NCI-H524 (cell line): ENCODE results near the gene CPNE8.
A peak's percentile ranks its signal among the peaks of the same experiment; 100 is the strongest.

Source experiments
- DNase-seq, 2 experiments: peaks; one replicate each; lab custom pipeline; 2025; lab: John Stamatoyannopoulos, UW

The CPNE8 gene

DNA sequence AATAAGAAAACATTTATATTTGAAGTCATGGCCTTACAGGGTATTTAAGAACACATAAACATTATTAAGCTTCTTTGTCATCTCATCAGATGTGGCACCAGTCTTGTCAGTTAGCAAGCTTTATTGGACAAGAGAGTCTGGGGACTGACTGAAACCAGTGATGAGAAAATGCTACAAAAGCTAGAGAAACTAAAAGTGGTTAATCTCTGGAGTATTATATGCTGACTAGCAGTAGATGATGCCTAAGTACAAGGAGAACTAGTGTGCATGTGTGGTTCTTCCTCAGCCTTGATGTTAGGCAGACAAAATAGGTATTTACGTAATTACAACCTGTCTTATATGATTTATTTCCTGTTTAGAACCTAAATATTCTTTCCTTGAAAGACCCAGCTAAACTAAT is 176.5 kb downstream of the CPNE8 start:
- no peak for DNase-seq

DNA sequence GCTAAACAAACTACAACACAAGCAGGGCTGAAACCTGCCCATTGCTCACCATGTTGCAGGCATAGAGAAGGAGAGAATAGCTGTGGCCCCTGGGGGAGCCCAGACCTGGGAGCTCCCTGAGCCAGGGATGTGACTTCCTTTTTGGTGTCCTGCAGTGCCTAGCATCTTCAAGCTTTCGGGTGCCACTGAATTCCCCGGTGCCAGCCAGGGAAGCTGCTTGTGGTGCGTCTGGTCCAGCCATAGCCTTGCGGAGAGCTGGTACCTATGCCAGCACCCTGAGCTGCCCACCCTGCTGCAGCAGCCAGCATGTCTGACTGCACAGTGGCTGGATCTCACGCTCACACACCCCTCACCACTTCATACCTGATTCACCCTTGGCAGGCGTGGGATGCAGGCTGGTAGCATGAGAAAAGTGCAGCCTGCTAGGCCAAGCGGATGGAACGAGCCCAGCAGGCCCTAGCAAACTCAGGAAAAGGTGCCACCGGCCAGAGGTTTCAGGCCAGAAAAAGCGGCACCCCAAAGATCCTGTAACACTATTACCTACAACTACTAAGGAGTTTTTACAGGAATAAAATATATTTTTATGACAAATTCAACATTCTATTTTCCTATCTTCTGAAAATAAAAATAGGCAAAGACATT is 183.7 kb downstream of the CPNE8 start:
- DNase-seq, result no peak

DNA sequence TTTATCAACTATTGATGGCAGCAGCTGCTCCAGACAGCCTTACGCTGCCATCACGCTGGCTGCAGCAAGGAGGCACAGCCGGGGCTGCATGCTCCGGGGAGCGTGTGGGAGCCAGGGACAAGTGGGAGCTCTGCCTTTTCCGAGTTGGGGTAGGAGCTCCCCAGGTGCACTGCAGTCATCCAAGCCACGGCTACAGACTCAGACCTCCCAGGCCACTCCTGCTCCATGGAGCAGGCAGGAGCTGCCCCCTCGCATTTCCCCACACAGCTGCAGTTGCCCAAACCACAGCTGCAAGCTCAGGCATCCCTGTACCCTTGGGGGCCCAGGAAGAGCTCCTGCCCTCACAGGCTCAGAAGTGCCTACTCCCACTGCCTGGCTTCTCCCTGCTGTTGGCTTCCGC is 184.7 kb downstream of the CPNE8 start:
- no peak for DNase-seq

DNA sequence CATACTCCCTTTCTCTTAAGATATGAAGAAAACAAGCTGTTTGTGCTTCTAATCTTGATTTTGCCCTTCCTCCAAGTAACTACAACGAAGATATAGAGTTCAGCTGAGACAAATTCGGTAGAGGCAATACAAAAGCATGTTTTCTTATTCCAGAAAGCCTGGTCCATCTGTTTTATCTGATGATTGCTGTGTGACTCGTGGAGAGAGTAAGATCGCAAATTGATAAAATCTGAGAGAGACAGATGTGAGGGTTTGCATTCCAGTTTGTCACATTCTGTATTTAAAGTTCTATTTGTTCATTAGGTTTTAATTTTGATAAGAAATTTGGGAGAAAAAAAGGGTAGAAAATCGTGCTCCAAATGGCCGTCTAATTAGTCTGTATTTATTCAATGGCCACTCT is 192.1 kb downstream of the CPNE8 start:
- no peak for DNase-seq

DNA sequence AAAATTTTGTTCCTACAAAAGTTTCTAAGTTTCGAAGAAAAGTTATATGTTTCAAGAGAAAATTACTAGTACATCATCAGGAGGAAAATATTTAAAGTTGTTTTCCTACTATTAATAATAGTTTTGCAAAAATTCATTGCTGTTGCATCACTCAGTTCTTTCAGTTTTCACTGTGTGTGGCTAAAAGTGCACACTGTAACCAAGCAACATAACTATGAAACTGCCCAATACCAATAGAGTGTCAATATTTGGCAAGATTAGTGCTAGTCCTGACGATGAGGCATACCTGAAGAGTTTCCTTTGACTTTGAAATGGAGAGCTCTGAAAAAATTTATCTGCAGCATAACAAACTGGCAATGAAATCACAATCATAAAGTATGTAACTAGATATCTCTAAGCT is 194.3 kb downstream of the CPNE8 start:
- DNase-seq, result peak in 1 of 2 experiments; percentile 3

DNA sequence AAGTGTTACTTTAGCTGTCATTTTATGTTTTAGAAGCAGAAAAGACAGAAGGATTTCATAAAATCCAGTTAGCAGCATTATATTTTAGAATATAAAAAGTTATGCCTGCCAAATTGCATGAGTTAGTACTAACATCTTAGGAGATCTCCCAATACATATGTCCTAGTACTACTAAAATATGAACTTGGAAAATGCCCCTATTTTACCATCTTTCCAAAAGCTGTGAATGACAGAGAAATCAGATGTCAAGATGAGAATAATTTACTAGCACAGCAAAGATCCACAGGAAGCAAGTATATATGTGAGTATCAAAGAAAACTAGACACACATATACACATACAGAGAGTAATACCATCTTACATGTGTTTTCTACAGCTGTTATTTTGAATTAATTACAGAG is 196.9 kb downstream of the CPNE8 start:
- no peak for DNase-seq

DNA sequence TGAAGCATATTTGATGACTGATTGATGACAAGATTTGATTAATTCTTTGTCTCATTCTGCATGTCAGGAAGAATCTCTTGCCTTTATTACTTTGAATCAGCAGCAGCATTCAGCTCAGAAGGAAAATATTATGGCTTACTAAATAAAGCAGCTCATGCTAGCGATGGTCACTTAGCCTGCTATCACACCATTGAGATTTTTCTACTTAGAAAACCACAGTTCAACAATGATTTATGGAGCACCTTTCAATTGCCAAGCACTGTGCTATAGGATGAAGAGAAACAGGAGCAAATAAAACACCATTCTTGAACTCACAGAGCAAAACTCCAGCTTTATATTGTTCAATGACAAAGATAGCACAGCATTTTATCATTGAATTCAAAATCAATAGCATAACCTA is 197.7 kb downstream of the CPNE8 start:
- no peak for DNase-seq

DNA sequence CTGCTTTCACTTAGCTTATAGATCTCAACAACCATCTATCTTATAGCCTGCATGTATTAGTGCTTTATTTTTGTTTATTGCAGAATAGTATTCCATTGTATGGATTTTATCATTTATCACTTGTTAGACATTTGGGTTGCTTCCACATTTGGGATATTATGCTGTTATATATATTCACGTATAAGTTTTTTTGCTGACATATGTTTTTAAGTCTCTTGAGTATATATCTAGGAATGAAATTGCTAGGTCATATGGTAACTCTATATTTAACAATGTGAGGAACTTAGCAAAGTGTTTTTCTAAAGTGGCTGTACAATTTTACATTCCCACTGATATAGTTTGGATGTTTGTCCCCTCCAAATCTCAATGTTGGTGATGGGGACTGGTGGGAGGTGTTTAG is 208.1 kb downstream of the CPNE8 start:
- no peak for DNase-seq

DNA sequence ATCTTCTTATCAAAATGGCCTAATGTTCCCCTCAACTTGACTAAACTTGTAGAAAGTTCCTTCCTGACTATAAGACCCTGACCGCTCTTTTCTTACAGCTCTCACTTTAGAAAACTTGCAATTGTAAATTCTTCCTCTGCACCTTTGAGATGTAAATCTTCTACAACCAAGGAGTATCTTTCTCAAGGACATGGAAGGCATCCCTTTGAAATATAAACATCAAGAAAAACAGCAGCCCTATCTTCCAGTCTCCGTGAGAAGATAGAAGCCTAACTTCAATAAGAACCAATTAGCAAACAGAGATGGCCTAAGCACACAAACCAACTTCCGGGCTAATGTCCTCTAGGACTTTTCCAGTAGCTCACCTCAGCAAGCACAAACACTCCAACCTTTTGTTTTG is 210.3 kb downstream of the CPNE8 start:
- no peak for DNase-seq

DNA sequence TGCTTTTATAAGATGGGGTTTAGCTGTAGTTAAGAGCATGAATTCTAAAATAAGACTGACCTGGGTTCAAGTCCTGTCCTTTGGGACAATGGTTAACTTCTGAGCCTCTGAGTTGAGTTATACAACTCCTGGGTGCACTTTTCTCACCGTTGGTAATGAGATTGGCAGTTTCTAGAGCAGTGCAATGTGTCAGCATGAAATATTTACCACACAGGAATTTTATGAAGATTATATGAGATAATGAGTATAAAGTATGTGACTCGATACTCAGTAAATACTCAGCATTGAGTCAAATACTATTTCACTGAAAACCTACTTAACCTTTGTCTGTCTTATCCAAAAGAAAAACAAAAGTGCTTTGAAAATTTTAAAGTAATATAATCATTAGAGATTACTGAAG is 214.2 kb downstream of the CPNE8 start:
- no peak for DNase-seq

DNA sequence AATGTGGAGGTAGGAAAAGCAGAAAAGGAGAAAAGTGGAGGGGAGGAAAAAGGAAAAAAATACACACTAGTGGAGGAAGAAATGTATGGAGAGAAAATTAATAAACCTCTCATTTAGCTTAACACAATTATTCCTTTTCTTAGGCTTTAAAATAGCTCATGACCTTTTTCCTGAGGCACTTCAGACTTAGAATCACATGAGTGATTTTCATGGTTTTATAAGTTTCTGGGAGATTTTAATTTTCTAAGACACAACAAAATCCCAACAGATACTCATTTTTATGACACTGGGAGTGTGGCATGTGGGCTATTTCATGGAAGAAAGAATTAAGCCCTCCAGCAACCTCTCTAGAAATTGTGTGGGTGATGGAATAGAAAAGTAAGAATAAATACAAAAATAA is 214.7 kb downstream of the CPNE8 start:
- no peak for DNase-seq

DNA sequence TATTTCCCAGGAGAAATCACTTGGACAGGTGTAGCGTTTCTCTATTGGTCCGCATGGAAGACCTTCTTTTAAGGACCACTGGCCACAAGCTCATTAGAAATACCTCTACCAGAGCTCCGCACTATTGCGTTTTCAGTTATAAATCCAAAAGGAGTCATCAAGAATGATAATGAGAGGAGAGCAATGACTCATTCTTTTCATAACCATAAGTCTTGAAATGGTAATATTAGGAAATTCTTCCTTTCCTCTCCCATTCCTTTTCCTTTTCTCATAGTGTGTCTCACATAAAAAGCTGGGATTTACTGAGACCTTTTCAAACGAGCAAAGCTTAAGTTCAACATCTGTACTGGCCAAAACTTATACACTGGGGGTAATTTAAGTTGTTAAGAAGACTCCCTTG is 215.7 kb downstream of the CPNE8 start:
- no peak for DNase-seq

DNA sequence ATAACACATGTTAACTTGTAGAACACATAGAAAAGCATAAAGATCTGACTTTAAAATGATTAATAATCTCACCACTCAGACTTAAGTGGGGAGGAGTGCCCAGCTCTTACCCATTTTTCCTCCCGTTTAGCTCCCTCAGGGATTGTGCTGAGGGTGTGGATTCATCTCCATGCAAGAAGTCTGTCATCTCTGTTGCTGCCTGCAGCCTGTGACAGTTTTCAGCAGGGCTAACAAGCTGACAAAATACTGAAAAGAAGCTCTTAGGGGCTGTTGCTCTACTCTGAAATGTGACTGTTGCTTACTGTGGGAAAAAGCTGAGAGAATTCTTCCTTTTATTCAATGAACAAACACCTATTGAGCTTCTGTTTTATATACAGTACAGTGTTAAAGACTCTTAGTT is 216.2 kb downstream of the CPNE8 start:
- DNase-seq, result no peak

DNA sequence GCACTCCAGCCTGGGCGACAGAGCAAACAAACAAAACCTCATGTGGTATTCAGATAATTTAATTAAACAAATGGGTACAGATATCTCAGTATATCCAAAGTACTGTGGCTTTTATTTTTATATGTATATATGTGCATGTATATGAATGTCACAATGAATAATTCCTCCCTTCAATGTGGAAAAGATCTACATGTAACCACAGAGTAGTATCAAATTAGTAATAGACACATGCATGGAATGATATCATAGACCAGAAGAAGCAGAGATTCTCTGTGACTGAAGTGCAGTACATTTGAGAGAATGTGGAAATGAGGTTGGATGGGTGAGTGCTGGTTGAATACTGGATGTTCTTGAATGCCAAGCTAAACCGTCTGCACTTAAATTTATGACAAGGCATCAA is 222.9 kb downstream of the CPNE8 start:
- DNase-seq, result no peak

DNA sequence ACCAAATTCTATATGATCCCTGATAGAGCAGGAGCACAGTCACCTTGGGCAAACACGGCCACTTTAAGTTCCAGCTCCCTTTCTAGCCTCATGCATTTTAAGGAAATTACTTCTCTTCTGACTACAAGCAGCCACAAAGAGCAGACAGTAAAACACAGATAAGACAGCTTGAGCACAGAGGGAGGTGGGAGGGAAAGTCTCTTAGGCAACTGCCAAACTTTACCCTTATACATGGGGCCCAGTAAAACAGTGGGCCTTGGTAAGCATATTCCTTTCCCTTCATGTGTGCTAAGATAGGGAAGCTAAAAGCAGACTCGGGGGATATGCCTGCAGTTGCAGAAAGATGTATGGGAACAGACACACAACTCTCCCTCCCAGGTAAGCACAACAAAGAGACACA is 235.9 kb downstream of the CPNE8 start:
- DNase-seq, result no peak

DNA sequence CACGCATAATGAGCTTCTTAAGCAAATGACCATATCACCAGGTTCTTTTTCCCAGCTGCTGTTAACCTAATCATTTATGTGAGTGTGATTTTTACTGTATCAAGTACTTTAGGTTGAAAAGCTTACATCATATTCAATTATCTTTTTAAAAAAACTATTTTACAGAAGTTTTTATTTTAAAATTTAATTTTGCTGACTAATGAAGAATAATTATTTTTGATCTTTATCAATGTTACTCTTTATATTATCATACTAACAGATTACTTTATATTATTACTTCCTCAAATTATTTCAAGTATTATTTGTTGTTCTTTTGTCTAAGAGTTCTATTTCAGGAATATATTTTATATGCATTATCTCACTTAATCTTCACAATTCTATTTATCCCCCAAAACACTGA is 236.3 kb downstream of the CPNE8 start:
- DNase-seq, result no peak

DNA sequence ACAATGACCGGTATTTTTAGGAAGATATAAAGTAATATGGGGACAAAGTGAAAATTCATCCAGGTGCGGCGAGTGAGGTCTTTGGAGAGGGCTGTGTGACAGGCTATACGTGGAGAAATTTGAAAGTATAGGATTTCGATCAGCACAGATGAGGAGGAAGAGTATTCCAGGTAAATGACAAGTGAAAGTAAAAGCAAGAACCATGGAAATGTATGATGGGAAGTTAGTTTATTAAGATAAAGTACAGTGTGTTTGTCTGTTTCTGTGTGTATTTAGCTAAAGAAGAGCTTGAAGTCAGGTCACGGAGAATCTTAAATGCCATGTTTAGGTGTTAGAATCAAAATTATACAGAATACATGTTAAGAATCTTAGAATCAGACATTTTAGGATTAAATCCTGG is 239.0 kb downstream of the CPNE8 start:
- DNase-seq, result no peak

DNA sequence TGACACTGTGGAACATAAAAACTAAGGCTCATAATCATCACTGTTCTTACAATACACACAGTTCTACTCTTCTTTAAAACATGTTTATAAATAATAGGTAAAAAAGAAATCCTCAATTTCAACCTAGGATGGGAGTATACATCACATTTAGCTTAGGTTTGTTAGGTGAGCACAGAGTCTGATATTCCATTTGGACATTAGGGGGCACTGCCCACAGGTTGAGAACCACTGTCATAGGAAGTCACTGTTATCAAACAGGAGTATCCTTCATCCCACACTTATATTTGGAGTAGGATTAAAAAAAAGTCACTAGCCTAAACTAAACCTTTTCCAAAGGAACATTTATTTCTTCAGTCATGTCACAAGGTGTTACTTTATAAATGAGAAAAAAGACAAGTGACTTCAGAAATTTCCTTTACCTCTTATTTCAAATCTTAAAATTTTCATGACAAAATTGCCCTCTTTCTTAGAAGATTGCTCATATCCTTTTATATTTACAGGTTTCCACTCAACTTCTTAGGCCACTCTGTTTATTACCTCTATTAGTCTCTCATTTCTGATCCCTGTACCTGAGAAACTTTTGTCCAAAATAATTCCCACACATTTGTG is 240.6 kb downstream of the CPNE8 start:
- DNase-seq, result peak; percentile 7 to 32

DNA sequence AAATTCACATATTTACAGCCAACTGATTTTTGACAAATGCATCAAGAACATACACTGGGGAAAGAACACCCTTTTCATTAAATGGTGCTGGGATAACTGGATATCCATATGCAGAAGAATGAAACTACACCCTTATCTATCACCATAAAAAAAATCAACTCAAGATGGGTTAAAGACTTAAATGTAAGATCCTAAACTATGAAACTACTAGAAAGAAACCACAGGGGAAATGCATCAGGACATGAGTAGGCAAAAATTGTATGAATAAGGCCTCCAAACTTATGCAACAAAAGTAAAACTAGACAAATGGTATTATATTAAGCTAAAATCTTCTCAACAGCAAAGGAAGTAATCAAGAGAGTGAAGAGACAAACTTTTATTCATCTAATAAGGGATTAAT is 242.6 kb downstream of the CPNE8 start:
- DNase-seq, result no peak

DNA sequence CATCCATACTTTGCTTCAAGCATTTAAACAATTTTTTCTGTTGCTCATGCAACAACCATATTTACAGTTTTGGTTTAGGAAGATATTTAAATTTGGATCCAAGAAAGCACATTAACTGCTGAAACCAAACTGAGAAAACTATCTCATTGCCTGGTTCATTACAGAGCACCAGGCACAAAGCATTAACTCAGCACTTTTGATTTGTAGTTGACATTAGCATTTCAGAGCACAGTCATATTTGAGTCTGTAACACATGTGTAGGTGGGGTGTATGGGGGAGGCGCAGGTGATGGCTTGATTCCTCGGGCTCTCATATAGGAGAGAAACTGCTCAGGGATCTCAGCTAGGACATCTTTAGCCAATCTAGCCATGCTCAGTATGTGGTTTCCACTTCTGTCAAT is 251.7 kb downstream of the CPNE8 start:
- DNase-seq, result no peak

DNA sequence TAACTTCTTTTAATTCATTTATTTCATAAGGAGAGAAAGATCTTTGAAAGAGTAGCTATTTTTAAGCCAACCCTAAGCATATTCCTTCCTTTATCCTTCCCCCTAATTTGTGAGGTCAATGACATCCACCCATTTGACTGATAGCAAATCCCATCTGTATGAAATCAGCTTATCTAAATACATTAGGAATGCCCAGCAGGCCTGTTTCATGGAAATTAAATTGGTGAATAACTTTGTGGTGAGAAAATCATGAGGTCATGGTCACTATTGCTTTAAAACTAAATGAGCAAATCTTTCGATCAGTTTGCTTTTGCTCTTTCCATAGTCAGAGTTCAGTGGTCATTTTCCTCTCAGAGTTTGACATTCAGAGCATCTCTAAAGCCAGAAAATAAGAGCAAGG is 256.6 kb downstream of the CPNE8 start:
- DNase-seq, result no peak

DNA sequence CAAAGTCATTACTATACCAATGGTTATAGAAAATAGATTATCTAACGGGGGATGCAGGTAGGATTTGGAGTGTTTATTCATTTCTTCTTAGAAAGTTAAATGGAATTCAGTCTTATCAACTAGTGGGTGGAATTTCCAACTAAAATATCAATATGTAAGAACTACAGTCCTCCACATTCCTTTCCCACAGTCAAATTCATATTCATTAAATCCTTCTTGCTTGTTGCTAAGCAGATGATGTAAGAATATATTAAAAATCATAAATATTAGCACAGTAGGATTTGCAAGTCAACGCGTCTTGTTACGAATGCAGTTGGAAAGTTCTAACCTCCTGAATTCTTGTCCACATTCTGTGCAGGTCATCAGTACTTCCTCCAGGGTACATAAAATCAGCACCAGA is 259.2 kb downstream of the CPNE8 start:
- DNase-seq, result no peak

DNA sequence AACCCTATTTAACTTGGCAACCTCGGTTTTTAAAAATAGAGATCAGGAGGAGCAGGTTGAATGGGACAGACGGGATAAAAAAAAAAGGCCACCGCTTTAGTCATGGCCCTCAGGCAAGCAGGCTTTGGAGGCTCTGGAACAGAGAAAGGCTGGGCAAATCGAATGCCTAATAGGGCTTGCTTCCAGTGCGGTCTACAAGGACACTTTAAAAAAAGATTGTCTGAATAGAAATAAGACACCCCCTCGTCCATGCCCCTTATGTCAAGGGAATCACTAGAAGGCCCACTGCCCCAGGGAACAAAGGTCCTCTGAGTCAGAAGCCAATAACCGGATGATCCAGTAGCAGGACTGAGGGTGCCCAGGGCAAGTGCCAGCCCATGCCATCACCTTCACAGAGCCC is 265.8 kb downstream of the CPNE8 start:
- no peak for DNase-seq

DNA sequence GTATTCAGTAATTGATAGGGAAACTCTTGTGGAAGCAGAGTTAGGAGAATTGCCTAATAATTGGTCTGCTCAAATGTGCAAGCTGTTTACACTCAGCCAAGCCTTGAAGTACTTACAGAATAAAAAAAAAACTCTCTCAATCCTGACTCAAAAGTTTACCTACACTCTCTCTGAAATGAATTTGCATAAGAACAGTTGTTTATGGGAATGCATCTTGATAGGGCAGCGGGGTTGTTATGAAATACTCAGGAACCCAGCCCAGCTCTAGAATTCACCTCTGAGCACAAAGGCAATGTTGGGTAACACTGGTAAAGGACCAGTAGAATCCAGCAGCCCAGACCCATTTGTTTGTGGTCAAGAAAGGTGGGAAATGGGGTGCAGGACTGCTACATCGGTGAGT is 267.0 kb downstream of the CPNE8 start:
- DNase-seq, result no peak
